Activated T-helper 1 cell treated with anti-CD3 and anti-CD28 coated beads, Interleukin-12 subunit alpha, Interleukin-12 subunit beta, Interleukin-2, Interleukin-4 antibody, amounts not matched to agents 30 ng/mL and 10 ng/mL and 1 ng/mL, durations not matched to agents 14 hours and 24 hours and 36 hours (primary cell): Measurements from ENCODE around the gene LSAMP. TPM values are rescaled to one million over a fixed set of nuclear protein-coding genes. Genes with fewer than 3 reads are reported as not detected.

Experiments used
- DNase-seq: peaks from one replicate; pipeline ENCODE4 v3.0.0; 2021; ENCODE audit warnings: low spot score
- H3K27ac Mint-ChIP-seq: one replicate; pipeline ENCODE4 v1.8.0; 2021; ENCODE audit warnings: mild to moderate bottlenecking, mixed read lengths
- H3K27me3 Mint-ChIP-seq: one replicate; pipeline ENCODE4 v1.8.0; 2022; ENCODE audit warnings: mild to moderate bottlenecking, moderate library complexity, mixed read lengths; ENCODE audit not compliant: insufficient read depth
- H3K36me3 Mint-ChIP-seq: one replicate; pipeline ENCODE4 v1.8.0; 2021; ENCODE audit warnings: low read depth, mixed read lengths
- H3K4me1 Mint-ChIP-seq: one replicate; pipeline ENCODE4 v1.8.0; 2021; ENCODE audit warnings: low read depth, mixed read lengths
- H3K4me3 Mint-ChIP-seq: one replicate; pipeline ENCODE4 v1.8.0; 2021; ENCODE audit warnings: mild to moderate bottlenecking, moderate library complexity, mixed read lengths
- H3K9me3 Mint-ChIP-seq: one replicate; pipeline ENCODE4 v1.8.0; 2021; ENCODE audit warnings: mixed read lengths
- intact Hi-C: fragments of 100-400 bp; cut with micrococcal nuclease; formaldehyde crosslinking; loops from one replicate; pipeline ENCODE4 v1.15.1; 2024
- total RNA-seq: library from RNA; stranded (reverse); gene quantifications from 2 replicates; pipeline ENCODE4 v1.2.3, GENCODE V29; 2022

The LSAMP gene
- total RNA-seq, 1 donor from 2014 or later: not detected

GRCh38 chr3:115921711-115922110 is 523.6 kb downstream of the LSAMP start:
- Mint-ChIP-seq H3K4me3 (no peak overlapping the region), H3K4me1 (no peaks in the 10 kb centered on the region), H3K36me3 (no peaks in the 10 kb centered on the region), H3K9me3 (no peaks in the 10 kb centered on the region), H3K27ac (no peak overlapping the region), H3K27me3 (no peaks in the 10 kb centered on the region)
- intact Hi-C loops: no loop called here
- no peak for DNase-seq

GRCh38 chr3:115918900-115919299 is 526.4 kb downstream of the LSAMP start:
- H3K4me3 Mint-ChIP-seq: no peak overlapping the region
- H3K4me1 Mint-ChIP-seq: no peaks in the 10 kb centered on the region
- H3K9me3 Mint-ChIP-seq: no peaks in the 10 kb centered on the region
- H3K27me3 Mint-ChIP-seq: no peaks in the 10 kb centered on the region
- no peak for DNase-seq
- H3K36me3 Mint-ChIP-seq: no peaks in the 10 kb centered on the region
- no peak overlapping the region for H3K27ac Mint-ChIP-seq
- intact Hi-C loops: no loop called here

GRCh38 chr3:115916866-115917265 is 528.4 kb downstream of the LSAMP start:
- intact Hi-C loops: no loop called here
- no peak overlapping the region for H3K4me3 Mint-ChIP-seq
- no peaks in the 10 kb centered on the region for H3K4me1 Mint-ChIP-seq
- no peaks in the 10 kb centered on the region for H3K36me3 Mint-ChIP-seq
- no peak for DNase-seq
- H3K27ac Mint-ChIP-seq: no peak overlapping the region
- no peaks in the 10 kb centered on the region for H3K27me3 Mint-ChIP-seq
- H3K9me3 Mint-ChIP-seq: no peaks in the 10 kb centered on the region

GRCh38 chr3:115915061-115915460 is 530.2 kb downstream of the LSAMP start:
- Mint-ChIP-seq H3K27ac (no peak overlapping the region), H3K36me3 (no peaks in the 10 kb centered on the region), H3K4me3 (no peak overlapping the region), H3K27me3 (no peaks in the 10 kb centered on the region), H3K4me1 (no peaks in the 10 kb centered on the region), H3K9me3 (no peaks in the 10 kb centered on the region)
- no peak for DNase-seq
- intact Hi-C loops: no loop called here

DNA sequence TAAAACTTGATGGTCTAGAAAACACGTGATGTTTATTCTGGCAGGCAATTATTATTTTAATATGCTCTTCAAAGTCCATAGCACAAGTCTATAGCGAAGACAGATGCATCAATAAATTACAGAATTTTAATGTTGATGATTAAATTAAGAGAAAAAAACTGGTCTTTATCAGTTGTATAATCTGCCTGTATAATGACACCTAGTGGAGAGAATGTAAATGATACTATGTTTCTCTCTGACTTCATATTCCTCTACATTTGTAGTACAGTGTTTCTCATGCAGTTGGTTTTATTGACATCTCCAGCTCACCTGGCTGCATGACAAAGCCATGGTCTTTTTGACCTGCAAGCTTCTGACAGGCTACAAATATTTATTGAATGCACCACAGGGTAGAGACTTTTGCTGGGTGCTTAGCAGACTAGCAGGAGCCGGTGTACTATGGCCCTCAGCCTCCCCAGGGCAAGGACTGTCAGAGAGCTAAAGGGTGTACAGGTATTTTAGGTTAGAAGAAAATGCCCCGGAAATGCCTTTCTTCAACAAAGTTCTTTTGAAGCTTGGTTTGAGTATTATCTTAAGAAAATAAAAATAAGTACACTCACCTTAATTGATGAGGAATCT is 532.1 kb downstream of the LSAMP start:
- intact Hi-C loops: no loop called here
- no peak overlapping the region for H3K4me3 Mint-ChIP-seq
- no peaks in the 10 kb centered on the region for H3K4me1 Mint-ChIP-seq
- no peak overlapping the region for H3K27ac Mint-ChIP-seq
- H3K36me3 Mint-ChIP-seq: no peaks in the 10 kb centered on the region
- H3K27me3 Mint-ChIP-seq: no peaks in the 10 kb centered on the region
- H3K9me3 Mint-ChIP-seq: no peaks in the 10 kb centered on the region
- DNase-seq: no peak

- Mint-ChIP-seq H3K27me3 (no peaks in the 10 kb centered on the region), H3K4me3 (no peak overlapping the region), H3K27ac (no peak overlapping the region), H3K9me3 (no peaks in the 10 kb centered on the region), H3K36me3 (no peaks in the 10 kb centered on the region), H3K4me1 (no peaks in the 10 kb centered on the region)
- DNase-seq: no peak
- intact Hi-C loops: no loop called here
Observed at GRCh38 chr3:115912372-115912771, 532.9 kb downstream of the LSAMP start.

GRCh38 chr3:115905871-115906270 is 539.4 kb downstream of the LSAMP start:
- peaks cover 1% of the 10 kb centered on the region for H3K27me3 Mint-ChIP-seq
- no peaks in the 10 kb centered on the region for H3K4me1 Mint-ChIP-seq
- intact Hi-C loops: no loop called here
- no peak overlapping the region for H3K4me3 Mint-ChIP-seq
- H3K9me3 Mint-ChIP-seq: no peaks in the 10 kb centered on the region
- H3K36me3 Mint-ChIP-seq: no peaks in the 10 kb centered on the region
- no peak for DNase-seq
- H3K27ac Mint-ChIP-seq: no peak overlapping the region

GRCh38 chr3:115903843-115904242 is 541.4 kb downstream of the LSAMP start:
- peaks cover 1% of the 10 kb centered on the region for H3K27me3 Mint-ChIP-seq
- intact Hi-C loops: no loop called here
- no peak for DNase-seq
- no peak overlapping the region for H3K27ac Mint-ChIP-seq
- H3K4me3 Mint-ChIP-seq: no peak overlapping the region
- H3K4me1 Mint-ChIP-seq: no peaks in the 10 kb centered on the region
- no peaks in the 10 kb centered on the region for H3K36me3 Mint-ChIP-seq
- H3K9me3 Mint-ChIP-seq: no peaks in the 10 kb centered on the region

- Mint-ChIP-seq H3K27me3 (no peaks in the 10 kb centered on the region), H3K4me1 (no peaks in the 10 kb centered on the region), H3K27ac (no peak overlapping the region), H3K4me3 (no peak overlapping the region), H3K36me3 (no peaks in the 10 kb centered on the region), H3K9me3 (no peaks in the 10 kb centered on the region)
- intact Hi-C loops: no loop called here
- DNase-seq: no peak
Observed at GRCh38 chr3:115901008-115901407, 544.3 kb downstream of the LSAMP start.

DNA sequence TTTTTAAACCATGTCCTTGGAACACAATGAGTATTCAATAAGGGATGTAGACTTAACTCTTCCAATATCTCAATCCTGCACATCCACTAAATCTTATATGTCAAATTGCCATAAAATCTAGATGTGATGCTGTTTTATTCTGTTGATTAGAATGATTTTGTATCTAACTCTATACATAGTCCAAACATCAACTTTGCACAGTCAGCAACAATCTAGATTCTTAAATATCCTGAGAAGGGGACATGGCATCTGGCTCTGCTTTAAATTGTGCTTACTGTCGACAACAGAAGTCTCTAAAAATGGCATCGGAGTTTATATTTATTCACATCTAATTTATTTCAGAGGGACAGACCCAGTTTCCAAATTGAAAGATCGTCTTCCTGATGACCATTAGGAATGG is 545.8 kb downstream of the LSAMP start:
- H3K4me1 Mint-ChIP-seq: no peaks in the 10 kb centered on the region
- no peaks in the 10 kb centered on the region for H3K36me3 Mint-ChIP-seq
- no peak for DNase-seq
- no peak overlapping the region for H3K27ac Mint-ChIP-seq
- H3K9me3 Mint-ChIP-seq: no peaks in the 10 kb centered on the region
- intact Hi-C loops: no loop called here
- no peaks in the 10 kb centered on the region for H3K27me3 Mint-ChIP-seq
- H3K4me3 Mint-ChIP-seq: no peak overlapping the region

DNA sequence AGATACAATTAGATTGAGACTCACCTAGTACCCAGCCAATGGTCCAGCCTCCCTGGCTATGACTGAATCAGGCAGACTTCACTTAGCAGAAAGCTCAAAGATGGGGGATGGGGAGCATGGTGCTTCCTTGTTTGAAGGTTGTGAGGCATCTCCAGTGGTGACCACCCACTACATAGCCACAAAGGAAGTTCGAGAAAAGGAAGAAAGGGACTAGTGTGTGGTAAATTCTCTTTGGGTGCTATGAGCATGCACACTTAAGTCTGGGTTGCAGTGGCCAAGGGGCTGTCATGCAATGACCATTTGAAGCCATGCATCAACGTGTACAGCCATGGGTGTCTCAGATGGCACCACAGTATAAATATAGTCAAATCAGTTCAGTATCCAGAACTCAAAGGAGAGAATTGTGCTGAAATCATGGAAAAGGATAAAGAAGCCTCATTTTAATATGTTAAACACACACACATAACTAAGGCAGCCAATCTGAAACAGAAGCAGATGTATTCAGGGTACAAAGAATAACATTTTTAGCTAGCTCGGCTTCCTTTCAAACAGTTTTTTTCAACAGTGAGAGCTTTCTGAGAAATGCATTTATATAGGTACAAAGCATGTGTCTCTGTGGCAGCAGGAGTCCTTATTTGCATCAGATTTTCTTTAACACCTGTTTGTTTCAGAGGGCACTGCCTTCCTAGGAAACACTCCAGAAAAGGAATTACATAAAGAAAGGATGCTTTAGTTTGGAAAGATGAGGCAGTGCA is 546.5 kb downstream of the LSAMP start:
- intact Hi-C loops: no loop called here
- Mint-ChIP-seq H3K27ac (no peak overlapping the region), H3K4me3 (no peak overlapping the region), H3K4me1 (no peaks in the 10 kb centered on the region), H3K9me3 (no peaks in the 10 kb centered on the region), H3K27me3 (no peaks in the 10 kb centered on the region), H3K36me3 (no peaks in the 10 kb centered on the region)
- DNase-seq: no peak

- Mint-ChIP-seq H3K36me3 (no peaks in the 10 kb centered on the region), H3K9me3 (no peaks in the 10 kb centered on the region), H3K27me3 (no peaks in the 10 kb centered on the region), H3K27ac (no peak overlapping the region), H3K4me3 (no peak overlapping the region), H3K4me1 (no peaks in the 10 kb centered on the region)
- no peak for DNase-seq
- intact Hi-C loops: no loop called here
Observed at GRCh38 chr3:115891006-115891636, 554.2 kb downstream of the LSAMP start.

DNA sequence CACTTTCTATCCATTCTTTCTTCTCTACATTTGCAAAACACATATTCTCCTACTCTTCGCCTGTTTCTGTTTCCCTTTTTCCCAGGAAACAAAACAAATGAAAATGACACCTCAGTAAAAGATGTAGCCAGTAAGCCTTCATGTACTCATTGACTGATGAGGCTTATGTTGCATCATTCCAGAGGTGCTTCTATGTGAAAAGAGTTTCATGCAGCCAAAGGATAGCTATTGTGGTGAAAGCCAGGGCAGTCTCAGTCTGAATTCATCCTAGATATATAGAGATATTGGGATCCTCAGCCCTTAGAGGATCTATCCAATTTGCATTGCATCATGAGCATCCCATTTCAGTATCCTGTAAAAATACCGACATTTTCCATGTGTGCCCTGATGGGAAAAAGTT is 554.7 kb downstream of the LSAMP start:
- intact Hi-C loops: no loop called here

More for the DNA sequence above, 554.7 kb downstream of the LSAMP start:
- H3K4me1 Mint-ChIP-seq: no peaks in the 10 kb centered on the region
- no peak for DNase-seq
- no peaks in the 10 kb centered on the region for H3K36me3 Mint-ChIP-seq
- no peaks in the 10 kb centered on the region for H3K9me3 Mint-ChIP-seq
- H3K27me3 Mint-ChIP-seq: no peaks in the 10 kb centered on the region
- no peak overlapping the region for H3K4me3 Mint-ChIP-seq
- H3K27ac Mint-ChIP-seq: no peak overlapping the region
